GM23248 (cell line): ENCODE results near the gene SYNPR. TPM values are rescaled to one million over a fixed set of nuclear protein-coding genes. Genes with fewer than 3 reads are reported as not detected.
A peak's percentile ranks its signal among the peaks of the same experiment; 100 is the strongest.

ENCODE experiments used
- DNase-seq: peaks from one replicate; pipeline ENCODE4 v3.0.0-alpha.2; 2015
- H2AFZ ChIP-seq: fragments of 200-600 bp; sonication (generic); 2 replicates; pipeline ENCODE4 v1.6.1; 2016; ENCODE audit warnings: antibody characterized with exemption
- H3F3A ChIP-seq: fragments of 200-600 bp; sonication (generic); 2 replicates; pipeline ENCODE4 v1.6.1; 2016; ENCODE audit warnings: mild to moderate bottlenecking, antibody characterized with exemption, mixed run types; ENCODE audit not compliant: insufficient read depth
- H3K27ac ChIP-seq: fragments of 200-600 bp; sonication (generic); 2 replicates; pipeline ENCODE4 v1.5.1; 2016; ENCODE audit warnings: mild to moderate bottlenecking
- H3K27me3 ChIP-seq: fragments of 200-600 bp; sonication (generic); replicated peaks from 2 replicates; pipeline ENCODE4 v1.6.1; 2016; ENCODE audit warnings: mild to moderate bottlenecking; ENCODE audit not compliant: insufficient read depth
- H3K36me3 ChIP-seq: fragments of 200-600 bp; sonication (generic); 2 replicates; pipeline ENCODE4 v1.6.1; 2016; ENCODE audit warnings: low read depth, mild to moderate bottlenecking
- H3K4me1 ChIP-seq: fragments of 200-600 bp; sonication (generic); 2 replicates; pipeline ENCODE4 v1.6.1; 2016; ENCODE audit warnings: mild to moderate bottlenecking; ENCODE audit not compliant: insufficient read depth
- H3K4me2 ChIP-seq: fragments of 200-600 bp; sonication (generic); one replicate; pipeline ENCODE4 v1.6.1; 2016; ENCODE audit warnings: mild to moderate bottlenecking; ENCODE audit not compliant: unreplicated experiment
- H3K4me3 ChIP-seq: fragments of 200-600 bp; sonication (generic); 2 replicates; pipeline ENCODE4 v1.5.1; 2016; ENCODE audit warnings: mild to moderate bottlenecking
- H3K79me2 ChIP-seq: fragments of 200-600 bp; sonication (generic); 2 replicates; pipeline ENCODE4 v1.6.1; 2016; ENCODE audit warnings: mild to moderate bottlenecking; ENCODE audit not compliant: insufficient read depth
- H3K9ac ChIP-seq: fragments of 200-600 bp; sonication (generic); 2 replicates; pipeline ENCODE4 v1.6.1; 2016; ENCODE audit warnings: mild to moderate bottlenecking
- H3K9me2 ChIP-seq: fragments of 200-600 bp; sonication (generic); 2 replicates; pipeline ENCODE4 v1.6.1; 2016; ENCODE audit warnings: mixed run types, mild to moderate bottlenecking, moderate library complexity; ENCODE audit not compliant: insufficient read depth
- H3K9me3 ChIP-seq: fragments of 200-600 bp; sonication (generic); one replicate; pipeline ENCODE4 v1.6.1; 2017; ENCODE audit warnings: low read depth
- H4K20me1 ChIP-seq: fragments of 200-600 bp; sonication (generic); 2 replicates; pipeline ENCODE4 v1.6.0; 2016; ENCODE audit not compliant: insufficient read depth
- EZH2 ChIP-seq: fragments of 200-600 bp; sonication (generic); IDR thresholded peaks from 2 replicates; pipeline ENCODE4 v1.6.1; 2018; ENCODE audit warnings: antibody characterized with exemption, mild to moderate bottlenecking; ENCODE audit not compliant: insufficient read depth, poor library complexity, severe bottlenecking
- EZH2phosphoT487 ChIP-seq: fragments of 200-600 bp; sonication (generic); IDR thresholded peaks from 2 replicates; pipeline ENCODE4 v1.6.1; 2018; ENCODE audit warnings: antibody characterized with exemption, moderate library complexity, mild to moderate bottlenecking, low read depth; ENCODE audit not compliant: insufficient read depth
- WGBS, 2 experiments: methylation state at CpG; one replicate each; pipeline ENCODE4 v1.1.6; 2015 to 2017; ENCODE audit warnings: low lambda C conversion rate in 2 of 2, low coverage in 1 of 2; ENCODE audit errors: missing lambda C conversion rate in 2 of 2; 5-methylcytosine and 5-hydroxymethylcytosine counted together
- in situ Hi-C: fragments of 300-500 bp; cut with MboI; formaldehyde crosslinking; loops from 2 replicates; pipeline ENCODE4 v1.15.0; 2020
- polyA plus RNA-seq: library from polyadenylated mRNA; unstranded; fragments of >200 nt; fragmentation: Nextera tagmentation; extraction: Ambion mirVana; gene quantifications from 2 replicates; pipeline ENCODE4 v1.2.1, GENCODE V29; 2016
- total RNA-seq: library from RNA; depleted of rRNA; stranded (reverse); fragments of >200 nt; shearing (Covaris generic); gene quantifications from 2 replicates; pipeline ENCODE4 v1.2.3, GENCODE V29; 2014

The SYNPR gene
- total and polyA plus RNA-seq, 2 experiments from 2014 or later = not detected

- Histone ChIP-seq H3K36me3 (no peaks in the 10 kb centered on the region), H3F3A (no peaks in the 10 kb centered on the region), H3K4me3 (no peak overlapping the region), H3K9me2 (no peaks in the 10 kb centered on the region), H3K9ac (no peak overlapping the region), H3K9me3 (no peaks in the 10 kb centered on the region), H3K27me3 (no peaks in the 10 kb centered on the region), H3K27ac (no peak overlapping the region), H3K79me2 (no peaks in the 10 kb centered on the region), H3K4me1 (no peaks in the 10 kb centered on the region), H4K20me1 (no peaks in the 10 kb centered on the region), H3K4me2 (no peak overlapping the region), H2AFZ (no peak overlapping the region)
- 39 to 40% methylated on average over 3 of the region's 3 CpGs for WGBS, 2 experiments
- DNase-seq = peak; percentile 50
- in situ Hi-C loops = no loop called here
- no peak for TF ChIP-seq EZH2
- no peak for TF ChIP-seq EZH2phosphoT487
Observed at GRCh38 chr3:63232764-63233396, 45.2 kb upstream of the SYNPR start.

GRCh38 chr3:63240381-63240902 lies 37.7 kb upstream of the SYNPR start:
- Histone ChIP-seq H3K9me3 (no peaks in the 10 kb centered on the region), H3K4me1 (no peaks in the 10 kb centered on the region), H3K36me3 (no peaks in the 10 kb centered on the region), H3K27ac (no peak overlapping the region), H3K4me3 (no peak overlapping the region), H2AFZ (no peak overlapping the region), H3F3A (no peaks in the 10 kb centered on the region), H3K9me2 (no peaks in the 10 kb centered on the region), H3K27me3 (peaks cover 7% of the 10 kb centered on the region), H3K9ac (no peak overlapping the region), H3K4me2 (no peak overlapping the region), H3K79me2 (no peaks in the 10 kb centered on the region), H4K20me1 (no peaks in the 10 kb centered on the region)
- in situ Hi-C loops = no loop called here
- 25 to 29% methylated on average over 5 of the region's 5 CpGs for WGBS, 2 experiments
- TF ChIP-seq EZH2phosphoT487 (no peak), EZH2 (no peak)
- peak; percentile 31 for DNase-seq

GRCh38 chr3:63242124-63242523 lies 36.0 kb upstream of the SYNPR start:
- no peaks in the 10 kb centered on the region for H3K79me2 ChIP-seq
- H3K4me3 ChIP-seq = no peak overlapping the region
- H3K36me3 ChIP-seq = no peaks in the 10 kb centered on the region
- no peaks in the 10 kb centered on the region for H3F3A ChIP-seq
- in situ Hi-C loops = no loop called here
- no peak for TF ChIP-seq EZH2phosphoT487
- no peak for TF ChIP-seq EZH2
- no peaks in the 10 kb centered on the region for H4K20me1 ChIP-seq
- peaks cover 11% of the 10 kb centered on the region for H3K27me3 ChIP-seq
- no peak overlapping the region for H2AFZ ChIP-seq
- H3K9me2 ChIP-seq = no peaks in the 10 kb centered on the region
- WGBS, 2 experiments = 37 to 38% methylated on average over 2 of the region's 2 CpGs
- H3K27ac ChIP-seq = no peak overlapping the region
- no peaks in the 10 kb centered on the region for H3K9me3 ChIP-seq
- no peaks in the 10 kb centered on the region for H3K4me1 ChIP-seq
- no peak overlapping the region for H3K4me2 ChIP-seq
- DNase-seq = no peak
- no peak overlapping the region for H3K9ac ChIP-seq

GRCh38 chr3:63244486-63244885 lies 33.6 kb upstream of the SYNPR start:
- H3K9me3 ChIP-seq = no peaks in the 10 kb centered on the region
- H3K9ac ChIP-seq = no peak overlapping the region
- H4K20me1 ChIP-seq = no peaks in the 10 kb centered on the region
- in situ Hi-C loops = no loop called here
- no peaks in the 10 kb centered on the region for H3K9me2 ChIP-seq
- 81 to 84% methylated on average over 3 of the region's 3 CpGs for WGBS, 2 experiments
- H3K4me2 ChIP-seq = no peak overlapping the region
- TF ChIP-seq EZH2 = no peak
- no peak for TF ChIP-seq EZH2phosphoT487
- H3K27ac ChIP-seq = no peak overlapping the region
- no peak overlapping the region for H2AFZ ChIP-seq
- no peaks in the 10 kb centered on the region for H3K79me2 ChIP-seq
- no peak for DNase-seq
- H3K4me3 ChIP-seq = no peak overlapping the region
- H3F3A ChIP-seq = no peaks in the 10 kb centered on the region
- H3K4me1 ChIP-seq = no peaks in the 10 kb centered on the region
- no peaks in the 10 kb centered on the region for H3K36me3 ChIP-seq
- peaks cover 17% of the 10 kb centered on the region for H3K27me3 ChIP-seq
